Activated CD4-positive, alpha-beta T cell treated with anti-CD3 and anti-CD28 coated beads, Interleukin-2, amount 10 ng/mL, durations not matched to agents 24 days and 14 days (primary cell): ENCODE results near the gene KCNK7. TPM values are rescaled to one million over a fixed set of nuclear protein-coding genes. Genes with fewer than 3 reads are reported as not detected.

ENCODE experiments used
- DNase-seq: peaks from one replicate; pipeline ENCODE4 v3.0.0; 2022
- H3K27ac Mint-ChIP-seq: one replicate; pipeline ENCODE4 v1.8.0; 2022; ENCODE audit warnings: mild to moderate bottlenecking, mixed read lengths
- H3K27me3 Mint-ChIP-seq: one replicate; pipeline ENCODE4 v1.8.0; 2022; ENCODE audit warnings: mixed read lengths
- H3K36me3 Mint-ChIP-seq: one replicate; pipeline ENCODE4 v1.8.0; 2022; ENCODE audit warnings: low read depth, mild to moderate bottlenecking, mixed read lengths
- H3K4me1 Mint-ChIP-seq: one replicate; pipeline ENCODE4 v1.8.0; 2021; ENCODE audit warnings: mixed read lengths
- H3K4me3 Mint-ChIP-seq: one replicate; pipeline ENCODE4 v1.8.0; 2022; ENCODE audit warnings: mild to moderate bottlenecking, moderate library complexity, mixed read lengths
- H3K9me3 Mint-ChIP-seq: one replicate; pipeline ENCODE4 v1.8.0; 2021; ENCODE audit warnings: mixed read lengths
- intact Hi-C: fragments of 100-400 bp; cut with micrococcal nuclease; formaldehyde crosslinking; loops from one replicate; pipeline ENCODE4 v1.15.1; 2023
- total RNA-seq: library from RNA; stranded (reverse); gene quantifications from 2 replicates; pipeline ENCODE4 v1.2.3, GENCODE V29; 2022

Gene KCNK7
- total RNA-seq, 1 donor from 2014 or later = 1.3 TPM

DNA sequence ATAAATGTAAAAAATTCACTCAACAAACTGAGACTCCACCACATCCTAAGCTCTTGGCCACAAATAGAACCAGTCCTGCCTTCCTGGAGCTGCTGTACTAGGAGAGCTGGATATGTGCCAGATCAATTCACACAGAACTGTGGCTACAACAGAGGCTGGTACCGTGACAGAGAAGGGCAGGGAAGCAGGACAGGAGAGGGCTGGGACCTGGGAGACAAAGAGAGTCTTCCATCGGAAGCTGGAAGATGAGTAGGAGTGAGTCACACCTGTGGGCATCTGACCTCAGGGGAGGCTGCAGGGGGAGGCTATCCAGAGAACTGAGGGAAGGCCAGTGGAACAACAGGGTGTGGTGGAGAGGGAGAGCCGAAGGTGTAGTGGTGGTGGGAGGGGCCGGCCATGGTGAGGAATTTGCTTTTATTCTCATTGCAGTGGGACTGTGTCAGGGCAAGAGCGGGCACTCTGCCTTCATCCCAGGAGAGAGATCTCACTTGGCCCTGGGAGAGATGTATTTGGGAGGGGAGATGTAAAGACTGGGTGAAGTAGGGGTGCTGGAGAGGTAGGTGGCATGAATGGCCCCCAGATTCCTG, 35.6 kb downstream of the KCNK7 start:
- no peak overlapping the region for H3K4me3 Mint-ChIP-seq
- H3K36me3 Mint-ChIP-seq = peaks cover 2% of the 10 kb centered on the region
- intact Hi-C loops = loop anchor here (1.0 kb wide), 1 partner anchor 9 kb away; no protein-coding TSS in a partner anchor
- peaks cover 44% of the 10 kb centered on the region for H3K4me1 Mint-ChIP-seq
- no peak for DNase-seq
- H3K27ac Mint-ChIP-seq = peak overlapping the region; percentile 27
- H3K9me3 Mint-ChIP-seq = no peaks in the 10 kb centered on the region
- H3K27me3 Mint-ChIP-seq = no peaks in the 10 kb centered on the region

DNA sequence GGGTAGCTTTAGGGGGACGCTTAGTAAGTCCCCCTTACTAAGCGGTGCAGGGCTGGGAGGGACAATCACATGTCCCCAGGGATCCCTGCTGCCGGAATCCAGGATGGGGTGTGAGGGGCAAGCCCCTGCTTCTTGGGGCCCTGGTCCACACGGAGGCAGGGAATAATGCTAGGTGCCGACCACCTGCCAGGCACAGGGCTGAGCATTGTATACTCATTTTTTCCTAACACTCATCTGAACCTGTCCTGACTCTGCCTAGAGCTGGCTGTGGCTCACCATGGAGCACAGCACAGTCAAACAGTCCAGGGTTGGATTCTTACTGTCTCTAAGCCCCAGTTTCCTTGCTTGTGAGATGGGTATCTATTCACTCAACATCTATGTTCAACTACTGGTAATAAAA, 36.1 kb downstream of the KCNK7 start:
- intact Hi-C loops = loop anchor here (1.0 kb wide), 1 partner anchor 10 kb away; no protein-coding TSS in a partner anchor
- no peaks in the 10 kb centered on the region for H3K27me3 Mint-ChIP-seq

DNA sequence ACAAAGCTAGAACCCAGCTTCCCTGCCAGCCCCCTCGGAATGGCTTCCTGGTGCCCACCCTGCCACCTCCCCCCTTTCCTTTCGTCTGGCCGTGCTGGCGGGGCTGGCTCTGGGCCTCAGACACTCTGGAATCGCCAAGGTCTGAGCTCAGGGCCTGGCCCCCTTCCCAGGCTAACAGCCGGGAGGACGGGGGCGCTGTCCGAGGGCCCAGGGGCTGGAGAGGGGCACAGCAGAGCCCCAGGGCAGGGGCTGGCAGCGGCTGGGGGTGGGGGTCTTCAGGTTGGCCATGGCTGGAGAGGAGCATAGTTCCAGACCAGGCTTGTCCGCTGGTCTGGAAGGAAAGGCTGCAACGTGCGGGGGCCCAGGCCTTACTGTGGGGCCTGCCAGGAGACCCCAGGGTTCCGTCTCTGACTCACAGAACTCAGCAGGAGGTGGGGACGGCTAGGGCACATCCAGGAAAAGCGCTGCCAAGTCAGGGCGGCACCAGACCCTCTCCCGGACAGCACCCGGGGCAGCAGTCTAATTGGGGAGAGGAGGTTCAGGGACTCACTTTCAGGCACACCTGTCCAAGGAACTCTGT, 36.6 kb downstream of the KCNK7 start:
- intact Hi-C loops = loop anchor here (1.0 kb wide), 2 partner anchors 10 to 19 kb away; no protein-coding TSS in a partner anchor
- DNase-seq = no peak
- H3K4me1 Mint-ChIP-seq = peaks cover 50% of the 10 kb centered on the region
- H3K36me3 Mint-ChIP-seq = peaks cover 2% of the 10 kb centered on the region
- peak overlapping the region; percentile 71 for H3K27ac Mint-ChIP-seq
- peak overlapping the region; percentile 75 for H3K4me3 Mint-ChIP-seq
- no peaks in the 10 kb centered on the region for H3K9me3 Mint-ChIP-seq
- H3K27me3 Mint-ChIP-seq = no peaks in the 10 kb centered on the region

More for the DNA sequence above, 36.1 kb downstream of the KCNK7 start:
- no peak for DNase-seq
- Mint-ChIP-seq H3K27ac (peak overlapping the region; percentile 29), H3K9me3 (no peaks in the 10 kb centered on the region), H3K36me3 (no peaks in the 10 kb centered on the region), H3K4me3 (peak overlapping the region; percentile 75), H3K4me1 (peaks cover 46% of the 10 kb centered on the region)

DNA sequence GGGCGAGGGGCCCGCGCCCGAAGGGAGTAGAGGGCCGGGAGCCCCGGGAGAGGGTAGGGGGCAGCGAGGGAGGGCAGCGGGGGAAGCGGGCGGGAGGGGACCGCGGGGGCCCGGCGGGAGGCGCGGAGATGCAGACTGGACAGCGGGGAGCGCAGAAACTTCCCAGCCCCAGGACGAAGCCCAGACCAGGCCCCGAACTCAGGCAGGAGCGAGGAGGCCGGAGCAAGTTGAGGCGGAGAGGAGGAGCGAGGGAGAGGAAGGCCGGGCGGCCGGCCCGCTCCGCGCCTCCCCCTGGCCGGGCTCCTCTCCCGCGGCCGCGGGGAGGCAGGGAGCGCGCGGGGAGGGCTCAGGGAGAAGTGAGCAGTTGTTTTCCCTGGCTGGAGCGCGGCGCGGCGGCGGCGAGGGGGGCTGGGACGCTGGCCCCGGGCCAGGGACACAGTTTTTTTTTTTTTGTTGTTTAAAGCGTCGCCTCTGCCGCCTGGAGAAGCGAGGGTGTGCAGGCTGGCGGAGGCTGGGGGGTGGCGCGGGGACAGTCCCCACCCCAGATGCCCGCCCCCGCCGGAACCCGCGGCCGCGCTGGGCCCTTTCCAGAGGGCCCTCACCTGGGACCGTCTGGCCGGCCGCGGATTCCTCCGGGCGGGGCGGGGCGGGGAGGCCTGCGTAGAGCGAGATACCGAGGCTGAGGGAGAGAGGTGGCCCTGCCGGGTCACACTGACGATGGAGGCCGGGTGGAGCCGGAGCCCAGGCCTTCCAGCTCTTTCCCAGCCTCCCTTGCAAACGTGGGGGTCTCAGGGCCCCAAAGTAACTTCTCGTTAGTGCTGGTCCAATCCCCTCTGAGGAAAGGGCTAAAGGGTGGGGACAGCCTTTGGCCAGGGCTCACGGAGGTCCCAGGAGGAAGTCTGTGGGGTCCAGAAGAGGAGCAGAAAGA, 37.3 kb downstream of the KCNK7 start, which contains the start of gene LTBP3:
LTBP3 (minus strand) TSS at position 358 of the 928 bp plus-strand sequence. CDS start 400 bp downstream, outside the sequence.
- intact Hi-C loops = loop anchor here (1.0 kb wide), 1 partner anchor 18 kb away; no protein-coding TSS in a partner anchor
- H3K27me3 Mint-ChIP-seq = no peaks in the 10 kb centered on the region
- no peaks in the 10 kb centered on the region for H3K9me3 Mint-ChIP-seq
- peak within 1 kb of the TSS; percentile 88 for H3K27ac Mint-ChIP-seq
- H3K36me3 Mint-ChIP-seq = peaks cover 2% of the 10 kb centered on the region
- peak within 1 kb of the TSS; percentile 86 for H3K4me3 Mint-ChIP-seq
- peaks cover 49% of the 10 kb centered on the region for H3K4me1 Mint-ChIP-seq
- DNase-seq = peak; percentile 82

DNA sequence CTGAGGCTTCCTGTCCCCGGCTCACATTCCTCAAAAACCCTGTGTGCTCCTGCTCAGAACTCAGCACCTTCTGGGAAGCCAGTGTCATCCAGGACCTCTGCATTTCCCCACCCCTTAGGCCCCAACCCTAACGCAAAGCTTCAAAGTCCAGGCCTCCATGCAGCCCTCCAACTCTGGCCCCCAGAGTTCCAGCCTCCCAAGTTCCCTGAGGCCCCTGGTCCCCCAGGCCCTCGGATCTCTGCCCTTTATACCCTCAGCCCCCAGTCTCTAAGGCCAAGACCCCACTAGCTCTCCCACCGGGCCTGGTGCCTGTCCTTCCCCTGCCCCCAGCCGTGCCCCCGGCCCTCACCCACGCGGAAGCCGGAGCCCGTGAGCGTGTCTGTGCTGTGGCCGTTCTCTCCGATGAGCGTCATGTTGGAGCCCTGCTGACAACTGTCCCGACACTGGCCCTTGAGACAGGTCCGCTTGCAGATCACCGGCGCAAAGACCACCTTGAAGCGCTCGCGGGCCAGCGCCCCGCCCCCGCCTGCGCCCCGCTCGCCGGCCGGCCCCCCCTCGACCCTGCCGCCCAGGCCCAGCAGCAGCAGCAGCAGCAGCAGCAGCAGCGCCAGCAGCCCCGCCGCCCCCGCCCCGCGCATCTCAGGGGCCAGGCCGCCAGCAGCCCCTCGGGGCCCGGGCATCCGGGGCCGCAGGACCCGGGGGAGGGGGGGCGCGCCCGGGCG, 38.2 kb downstream of the KCNK7 start:
- DNase-seq = peak; percentile 77
- peak overlapping the region; percentile 86 for H3K4me3 Mint-ChIP-seq
- peaks cover 51% of the 10 kb centered on the region for H3K4me1 Mint-ChIP-seq
- peak overlapping the region; percentile 88 for H3K27ac Mint-ChIP-seq
- peaks cover 4% of the 10 kb centered on the region for H3K36me3 Mint-ChIP-seq
- intact Hi-C loops = loop anchor here (1.0 kb wide), 2 partner anchors 11 to 17 kb away; no protein-coding TSS in a partner anchor
- H3K9me3 Mint-ChIP-seq = no peaks in the 10 kb centered on the region
- no peaks in the 10 kb centered on the region for H3K27me3 Mint-ChIP-seq

DNA sequence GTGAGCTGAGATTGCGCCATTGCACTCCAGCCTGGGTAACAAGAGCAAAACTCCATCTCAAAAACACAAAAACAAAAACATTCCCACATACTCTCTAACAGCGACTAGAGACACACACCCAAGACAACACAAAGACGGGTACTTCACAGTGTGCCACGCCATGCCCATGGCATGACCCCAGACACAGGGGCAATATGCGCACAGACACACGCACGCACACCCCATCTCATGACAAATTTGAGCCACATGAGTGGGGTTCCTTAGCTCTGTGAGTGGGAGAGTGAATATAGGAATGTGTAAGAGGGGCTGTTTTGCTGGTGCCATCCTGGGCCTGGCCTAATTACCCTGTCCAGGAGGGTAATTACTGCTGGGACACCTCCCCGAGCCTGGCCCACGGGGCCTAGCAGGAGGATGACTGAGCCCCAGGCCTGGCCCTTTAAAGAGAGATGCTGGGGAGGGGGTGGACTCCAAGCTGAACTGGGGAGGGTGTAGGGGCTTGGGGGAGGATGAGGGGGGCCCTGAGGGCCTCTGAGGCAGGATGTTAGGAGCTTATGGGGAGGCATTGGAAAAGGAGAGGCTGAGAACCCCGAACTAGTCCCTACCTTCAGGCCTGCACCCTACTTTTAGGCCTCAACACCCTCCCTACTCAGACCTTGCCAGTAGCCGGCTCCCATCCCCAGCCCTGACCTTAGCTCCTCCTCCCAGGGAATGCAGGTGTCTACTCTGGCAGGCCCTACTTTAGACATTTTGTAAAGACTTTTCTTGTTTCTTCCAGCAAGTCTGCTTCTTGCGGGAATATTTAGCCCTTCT, 38.9 kb downstream of the KCNK7 start:
- intact Hi-C loops = loop anchor here (1.0 kb wide), 1 partner anchor 10 kb away; no protein-coding TSS in a partner anchor
- DNase-seq = peak; percentile 72
- Mint-ChIP-seq H3K27ac (peak overlapping the region; percentile 88), H3K9me3 (no peaks in the 10 kb centered on the region), H3K4me1 (peaks cover 58% of the 10 kb centered on the region), H3K27me3 (no peaks in the 10 kb centered on the region), H3K36me3 (peaks cover 10% of the 10 kb centered on the region), H3K4me3 (peak overlapping the region; percentile 86)

DNA sequence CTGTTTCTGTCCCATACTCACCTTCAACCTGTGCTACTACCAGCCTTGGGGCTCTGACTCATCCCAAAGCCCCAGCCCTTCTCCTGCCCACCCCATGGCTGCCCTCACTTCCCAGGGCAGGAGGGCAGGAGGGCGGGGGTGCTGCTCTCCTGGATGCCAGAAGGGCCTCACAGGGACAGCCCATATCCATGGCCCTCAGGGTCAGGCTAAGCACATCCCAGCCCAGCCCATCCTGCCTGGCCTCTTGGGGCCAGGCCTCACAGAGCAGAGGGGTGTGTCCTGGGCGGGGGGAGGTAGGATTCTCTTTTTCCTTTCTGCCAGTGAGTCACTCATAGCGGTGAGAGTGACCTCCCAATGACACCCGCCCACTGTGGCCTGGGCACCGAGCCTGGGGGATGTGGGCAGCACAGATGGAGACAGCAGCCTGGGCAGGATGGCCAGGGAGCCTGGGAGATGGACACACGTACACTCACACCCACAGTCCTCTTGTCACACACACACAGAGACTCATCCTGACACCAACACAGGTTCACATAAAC, 39.8 kb downstream of the KCNK7 start:
- Mint-ChIP-seq H3K27me3 (no peaks in the 10 kb centered on the region), H3K4me1 (peaks cover 63% of the 10 kb centered on the region), H3K9me3 (no peaks in the 10 kb centered on the region), H3K4me3 (peak overlapping the region; percentile 86), H3K36me3 (peaks cover 19% of the 10 kb centered on the region), H3K27ac (peak overlapping the region; percentile 88)
- intact Hi-C loops = no loop called here
- DNase-seq = no peak

DNA sequence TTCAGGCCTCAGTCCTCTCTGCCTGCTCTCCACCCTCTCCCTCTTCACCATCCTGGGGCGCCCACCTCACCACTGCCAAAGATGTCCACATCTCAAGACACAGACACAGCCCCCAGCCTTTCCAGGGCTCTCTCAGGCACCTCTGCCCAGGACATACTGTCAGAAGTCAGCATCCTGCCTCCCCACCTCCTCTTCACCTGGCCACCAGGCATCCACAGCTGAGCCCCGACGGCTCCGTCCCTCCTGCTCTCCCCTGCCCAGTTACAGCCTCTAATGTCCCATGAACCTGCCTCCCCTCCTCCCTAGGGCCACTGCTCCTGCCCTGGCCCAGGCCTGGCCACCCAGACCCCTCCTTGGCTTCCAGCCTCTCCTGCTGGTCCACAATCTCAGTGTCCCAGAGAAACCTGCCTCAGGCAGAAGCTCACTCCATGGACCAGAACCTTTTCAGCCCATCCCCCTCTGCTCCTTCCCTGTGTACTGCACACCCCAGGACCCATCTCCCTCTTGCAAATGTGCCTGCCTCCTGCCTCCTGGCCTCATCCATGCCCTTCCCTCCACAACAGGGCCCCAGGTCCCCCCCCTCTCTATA, 40.7 kb downstream of the KCNK7 start:
- H3K4me3 Mint-ChIP-seq = peak overlapping the region; percentile 86
- H3K9me3 Mint-ChIP-seq = no peaks in the 10 kb centered on the region
- intact Hi-C loops = no loop called here
- peaks cover 55% of the 10 kb centered on the region for H3K4me1 Mint-ChIP-seq
- no peaks in the 10 kb centered on the region for H3K27me3 Mint-ChIP-seq
- peak overlapping the region; percentile 88 for H3K27ac Mint-ChIP-seq
- no peak for DNase-seq
- peaks cover 22% of the 10 kb centered on the region for H3K36me3 Mint-ChIP-seq

DNA sequence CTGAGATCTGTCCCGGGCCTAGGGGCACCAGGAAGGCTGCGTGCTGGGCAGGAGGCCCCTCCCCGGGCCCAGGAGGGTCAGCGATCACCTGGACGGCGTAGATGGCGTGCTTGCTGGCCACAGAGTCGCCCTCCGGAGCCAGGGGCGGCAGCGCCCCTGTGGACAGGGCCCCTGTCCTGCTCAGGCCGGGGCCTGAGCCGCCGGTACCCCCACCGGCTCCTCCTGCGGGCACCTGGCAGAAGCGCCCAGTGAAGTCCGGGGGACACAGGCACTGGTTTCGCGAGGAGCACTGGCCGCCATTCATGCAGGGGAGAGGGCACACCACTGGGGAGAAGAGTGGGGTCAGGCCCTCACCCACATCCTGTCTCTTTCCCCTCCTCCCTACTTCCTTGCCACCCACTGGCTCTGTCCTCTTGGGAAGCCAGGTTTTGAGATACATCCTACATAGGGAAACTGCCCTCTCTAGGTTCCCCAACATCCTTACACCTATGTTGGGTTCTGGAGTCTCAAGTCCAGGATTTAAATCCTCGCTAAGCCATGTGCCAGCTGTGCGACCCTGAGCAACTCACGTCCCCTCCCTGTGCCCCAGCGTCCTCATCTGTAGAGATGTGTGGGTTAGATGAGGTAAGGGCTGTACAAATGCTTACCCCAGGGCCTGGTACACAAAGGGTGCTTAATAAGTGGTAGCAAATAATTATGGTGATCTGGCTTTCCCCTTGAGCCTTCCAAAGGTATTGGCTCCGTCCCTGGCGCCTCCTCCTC, 41.4 kb downstream of the KCNK7 start:
- H3K27ac Mint-ChIP-seq = peak overlapping the region; percentile 88
- H3K4me1 Mint-ChIP-seq = peaks cover 51% of the 10 kb centered on the region
- no peaks in the 10 kb centered on the region for H3K9me3 Mint-ChIP-seq
- peak overlapping the region; percentile 86 for H3K4me3 Mint-ChIP-seq
- intact Hi-C loops = no loop called here
- no peaks in the 10 kb centered on the region for H3K27me3 Mint-ChIP-seq
- no peak for DNase-seq
- peaks cover 26% of the 10 kb centered on the region for H3K36me3 Mint-ChIP-seq

DNA sequence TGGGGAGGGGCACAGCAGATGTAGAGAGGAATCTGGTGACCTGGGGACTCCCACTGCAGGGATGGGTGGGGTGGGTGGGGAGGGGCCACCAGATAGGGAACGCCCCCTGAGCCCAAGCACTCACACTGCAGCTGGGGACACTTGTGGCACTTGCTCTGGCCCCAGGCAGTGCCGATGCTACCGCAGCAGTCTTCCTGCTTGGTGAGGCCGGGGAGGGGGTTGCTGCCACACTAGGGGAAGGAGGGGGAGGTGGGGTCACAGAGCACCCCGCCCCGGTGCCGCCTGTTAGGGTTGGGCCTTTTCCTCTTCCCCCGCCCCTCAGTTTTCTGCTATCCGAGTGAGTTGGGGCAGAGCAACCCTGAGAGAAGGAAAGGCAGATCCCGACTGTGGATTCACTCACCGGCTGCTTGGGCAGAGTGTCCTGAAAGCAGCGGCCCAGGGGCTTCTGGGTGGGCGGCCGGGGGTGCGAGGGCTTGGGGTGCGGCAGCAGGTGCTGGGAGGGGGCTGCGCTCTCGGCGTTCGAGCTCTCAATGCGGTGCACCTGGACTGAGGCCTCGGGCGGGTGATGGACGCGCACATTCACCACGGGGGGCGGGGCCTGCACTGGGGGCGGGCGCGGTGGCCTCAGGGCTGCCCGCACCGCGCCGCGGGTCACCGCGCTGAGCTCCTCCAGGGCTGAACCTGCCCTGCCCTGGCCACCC, 42.1 kb downstream of the KCNK7 start:
- intact Hi-C loops = loop anchor here (2.0 kb wide), 1 partner anchor 15 kb away; no protein-coding TSS in a partner anchor
- Mint-ChIP-seq H3K27me3 (no peaks in the 10 kb centered on the region), H3K4me1 (peaks cover 53% of the 10 kb centered on the region), H3K9me3 (no peaks in the 10 kb centered on the region), H3K27ac (peak overlapping the region; percentile 45), H3K36me3 (peaks cover 31% of the 10 kb centered on the region), H3K4me3 (peak overlapping the region; percentile 68)
- DNase-seq = peak; percentile 94

DNA sequence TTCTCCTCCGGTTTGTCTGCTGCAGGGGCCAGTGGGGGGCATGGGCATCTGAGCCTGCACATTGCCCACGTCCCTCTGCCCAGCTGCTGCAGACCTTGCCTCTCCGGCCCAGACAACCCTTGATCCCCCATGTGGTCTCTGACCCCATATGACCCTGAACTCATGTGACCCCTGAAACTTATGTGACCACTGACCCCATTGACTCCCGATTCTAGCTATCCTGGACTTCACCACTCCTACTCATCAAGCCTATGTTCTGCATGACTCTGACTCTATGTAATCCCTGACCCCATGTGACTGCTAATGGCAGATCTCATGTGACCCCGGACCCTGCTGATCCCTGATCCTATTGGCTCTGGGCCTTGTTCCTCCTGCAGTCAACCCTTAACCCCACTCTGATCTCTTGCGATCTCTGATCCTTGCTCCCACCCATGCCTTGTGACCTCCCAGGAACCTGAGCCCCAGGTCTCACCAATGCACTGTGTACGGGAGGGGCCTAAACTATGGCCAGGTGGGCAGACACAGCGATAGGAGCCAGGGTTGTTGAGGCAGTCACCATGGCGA, 43.1 kb downstream of the KCNK7 start:
- Mint-ChIP-seq H3K4me1 (peaks cover 62% of the 10 kb centered on the region), H3K9me3 (no peaks in the 10 kb centered on the region), H3K27me3 (no peaks in the 10 kb centered on the region), H3K27ac (peak overlapping the region; percentile 4), H3K4me3 (peak overlapping the region; percentile 16), H3K36me3 (peaks cover 38% of the 10 kb centered on the region)
- intact Hi-C loops = loop anchor here (2.0 kb wide), 1 partner anchor 16 kb away; no protein-coding TSS in a partner anchor
- DNase-seq = no peak
